Liver (tissue), 9 donors: Measurements from ENCODE around the gene CTAG1B. TPM values are rescaled to one million over a fixed set of nuclear protein-coding genes. Genes with fewer than 3 reads are reported as not detected.

ENCODE experiments used
- DNase-seq: peaks from one replicate; pipeline ENCODE4 v3.0.0-alpha.2; 2017; ENCODE audit warnings: low spot score
- H3K27ac ChIP-seq, 2 donors: one replicate each; pipeline ENCODE4 v1.7.0; 2013; ENCODE audit warnings: inconsistent platforms in 2 of 2, low read length in 2 of 2, control low read depth in 1 of 2, low read depth in 1 of 2, mild to moderate bottlenecking in 1 of 2
- H3K27me3 ChIP-seq, 4 donors: one replicate each; pipeline versions ENCODE4 v1.6.1 to v1.7.0; 2013; ENCODE audit warnings: low read length in 3 of 4, inconsistent platforms in 1 of 4, mild to moderate bottlenecking in 1 of 4, moderate library complexity in 1 of 4; ENCODE audit not compliant: control insufficient read depth in 4 of 4, insufficient read depth in 4 of 4
- H3K36me3 ChIP-seq, 4 donors: one replicate each; pipeline versions ENCODE4 v1.6.1 to v1.7.0; 2013; ENCODE audit warnings: low read length in 3 of 4, mild to moderate bottlenecking in 3 of 4, low read depth in 1 of 4, moderate library complexity in 1 of 4; ENCODE audit not compliant: control insufficient read depth in 4 of 4, insufficient read depth in 3 of 4
- H3K4me1 ChIP-seq, 4 donors: one replicate each; pipeline versions ENCODE4 v1.6.1 to v1.7.0; 2013; ENCODE audit warnings: low read length in 3 of 4, mild to moderate bottlenecking in 3 of 4, moderate library complexity in 1 of 4; ENCODE audit not compliant: control insufficient read depth in 4 of 4, insufficient read depth in 4 of 4
- H3K4me3 ChIP-seq, 3 donors: one replicate each; pipeline versions ENCODE4 v1.6.1 to v1.7.0; 2013; ENCODE audit warnings: low read length in 3 of 3, control low read depth in 1 of 3, low read depth in 1 of 3, mild to moderate bottlenecking in 1 of 3
- H3K9ac ChIP-seq, 2 donors: one replicate each; pipeline ENCODE4 v1.7.0; 2013; ENCODE audit warnings: low read length in 2 of 2, mild to moderate bottlenecking in 2 of 2, moderate library complexity in 2 of 2, control low read depth in 1 of 2, low read depth in 1 of 2
- H3K9me3 ChIP-seq, 4 donors: one replicate each; pipeline versions ENCODE4 v1.6.1 to v1.7.0; 2013; ENCODE audit warnings: low read length in 3 of 4; ENCODE audit not compliant: control insufficient read depth in 4 of 4
- ATF3 ChIP-seq: IDR thresholded peaks from 2 replicates; pipeline ENCODE4 v1.6.1; 2016; ENCODE audit warnings: antibody characterized with exemption
- CTCF ChIP-seq: fragments of 150-350 bp; IDR thresholded peaks from 2 replicates; pipeline ENCODE4 v1.5.1; 2017; ENCODE audit warnings: improper control_type of control experiment, low read depth, low read length; ENCODE audit not compliant: missing input control
- EGR1 ChIP-seq, 2 donors: IDR thresholded peaks; 2 replicates each; pipeline ENCODE4 v1.6.1; 2016 to 2018; ENCODE audit warnings: antibody characterized with exemption in 2 of 2, low read depth in 2 of 2
- FOXA1 ChIP-seq: IDR thresholded peaks from 2 replicates; pipeline ENCODE4 v1.6.1; 2016; ENCODE audit warnings: antibody characterized with exemption
- FOXA2 ChIP-seq: IDR thresholded peaks from 2 replicates; pipeline ENCODE4 v1.6.1; 2016; ENCODE audit warnings: antibody characterized with exemption
- GABPA ChIP-seq, 2 donors: IDR thresholded peaks in 1 of 2; conservative IDR thresholded peaks in 1 of 2; 2 replicates each; pipeline ENCODE4 v1.6.1; 2016; ENCODE audit warnings: antibody characterized with exemption in 2 of 2, mild to moderate bottlenecking in 1 of 2, moderate library complexity in 1 of 2
- HNF4A ChIP-seq, 2 donors: conservative IDR thresholded peaks; 2 replicates each; pipeline ENCODE4 v1.6.1; 2016; ENCODE audit warnings: antibody characterized with exemption in 2 of 2, mild to moderate bottlenecking in 2 of 2
- HNF4G ChIP-seq: IDR thresholded peaks from 2 replicates; pipeline ENCODE4 v1.6.1; 2016; ENCODE audit warnings: antibody characterized with exemption
- JUND ChIP-seq, 2 donors: IDR thresholded peaks; 2 replicates each; pipeline ENCODE4 v1.6.1; 2016; ENCODE audit warnings: antibody characterized with exemption in 2 of 2
- MAX ChIP-seq: IDR thresholded peaks from 2 replicates; pipeline ENCODE4 v1.6.1; 2016; ENCODE audit warnings: antibody characterized with exemption
- NR2F2 ChIP-seq: IDR thresholded peaks from 2 replicates; pipeline ENCODE4 v1.6.1; 2016; ENCODE audit warnings: antibody characterized with exemption
- RAD21 ChIP-seq, 2 donors: IDR thresholded peaks; 2 replicates each; pipeline ENCODE4 v1.6.1; 2016; ENCODE audit warnings: antibody characterized with exemption in 2 of 2, mild to moderate bottlenecking in 2 of 2
- REST ChIP-seq: IDR thresholded peaks from 2 replicates; pipeline ENCODE4 v1.6.1; 2016; ENCODE audit warnings: antibody characterized with exemption, mild to moderate bottlenecking
- RXRA ChIP-seq, 2 donors: IDR thresholded peaks; 2 replicates each; pipeline ENCODE4 v1.6.1; 2017 to 2018; ENCODE audit warnings: antibody characterized with exemption in 2 of 2, mild to moderate bottlenecking in 1 of 2
- SP1 ChIP-seq: IDR thresholded peaks from 2 replicates; pipeline ENCODE4 v1.6.1; 2018; ENCODE audit warnings: antibody characterized with exemption, mild to moderate bottlenecking
- TAF1 ChIP-seq: conservative IDR thresholded peaks from 2 replicates; pipeline ENCODE4 v1.6.1; 2016; ENCODE audit warnings: antibody characterized with exemption, mild to moderate bottlenecking
- YY1 ChIP-seq: IDR thresholded peaks from 2 replicates; pipeline ENCODE4 v1.6.1; 2016; ENCODE audit warnings: antibody characterized with exemption, mild to moderate bottlenecking
- ZBTB33 ChIP-seq: IDR thresholded peaks from 2 replicates; pipeline ENCODE4 v1.6.1; 2016; ENCODE audit warnings: antibody characterized with exemption
- WGBS: extraction: QIAGEN DNeasy Blood & Tissue Kit; methylation state at CpG from one replicate; pipeline ENCODE4 v1.1.7; 2013; 5-methylcytosine and 5-hydroxymethylcytosine counted together
- polyA plus RNA-seq, 2 donors: library from polyadenylated mRNA; stranded (reverse) in 1 of 2; unstranded in 1 of 2; fragments of 200-250 nt in 1 of 2; fragments of >200 nt in 1 of 2; fragmentation: Nextera tagmentation in 1 of 2; extraction: Ambion mirVana in 1 of 2; gene quantifications; one replicate each; pipeline versions ENCODE4 v1.2.1 to v1.2.3, GENCODE V29; 2013 to 2015
- total RNA-seq, 2 donors: library from RNA; depleted of rRNA; stranded (reverse); fragments of >200 nt; gene quantifications; one replicate each; pipeline ENCODE4 v1.2.3, GENCODE V29; 2014
- donor health status: healthy.
- donor health status: healthy.
- donor health status: healthy.
- donor health status: healthy.
- donor health status: healthy.

CTAG1B gene
- total and polyA plus RNA-seq, 4 donors: not detected

GRCh38 chrX:154658957-154659356, 39.9 kb upstream of the CTAG1B start:
- Histone ChIP-seq H3K4me1 (no peaks in the 10 kb centered on the region), H3K4me3 (no peak overlapping the region), H3K27ac (no peak overlapping the region), H3K36me3 (no peaks in the 10 kb centered on the region), H3K27me3 (no peaks in the 10 kb centered on the region), H3K9ac (no peak overlapping the region), H3K9me3 (peaks cover 0 to 4% (median 1%) of the 10 kb centered on the region in 4 donors)
- 93% methylated on average over 11 of the region's 11 CpGs for WGBS
- TF ChIP-seq FOXA2: no peak
- no peak for TF ChIP-seq EGR1 (IDR thresholded peaks at IDR 0.05; ENCODE audit: low read depth in 2 of 2)
- TF ChIP-seq ZBTB33: no peak
- no peak for TF ChIP-seq YY1
- no peak for TF ChIP-seq JUND (IDR thresholded peaks at IDR 0.05)
- no peak for TF ChIP-seq HNF4A (conservative IDR thresholded peaks at IDR 0.05)
- TF ChIP-seq FOXA1: no peak
- no peak for TF ChIP-seq RXRA (IDR thresholded peaks at IDR 0.05)
- TF ChIP-seq NR2F2: no peak
- TF ChIP-seq HNF4G: no peak
- TF ChIP-seq GABPA (IDR thresholded peaks at IDR 0.05 in 1 of 2, conservative IDR thresholded peaks at IDR 0.05 in 1 of 2): no peak
- TF ChIP-seq MAX: no peak
- no peak for TF ChIP-seq RAD21 (IDR thresholded peaks at IDR 0.05)
- no peak for TF ChIP-seq CTCF
- no peak for TF ChIP-seq ATF3
- no peak for TF ChIP-seq TAF1
- no peak for TF ChIP-seq SP1
- TF ChIP-seq REST: no peak
- no peak for DNase-seq

- 92% methylated on average over 12 of the region's 12 CpGs for WGBS
- H3K4me1 ChIP-seq: no peaks in the 10 kb centered on the region
- no peaks in the 10 kb centered on the region for H3K27me3 ChIP-seq
- DNase-seq: no peak
- TF ChIP-seq ZBTB33 (no peak), FOXA2 (no peak), MAX (no peak), HNF4A (conservative IDR thresholded peaks at IDR 0.05) (no peak), YY1 (no peak), RAD21 (IDR thresholded peaks at IDR 0.05) (no peak), REST (no peak), EGR1 (IDR thresholded peaks at IDR 0.05; ENCODE audit: low read depth in 2 of 2) (no peak), RXRA (IDR thresholded peaks at IDR 0.05) (no peak), SP1 (no peak), HNF4G (no peak), FOXA1 (no peak)
- H3K27ac ChIP-seq: no peak overlapping the region
- no peak overlapping the region for H3K9ac ChIP-seq
- peaks cover 0 to 4% (median 1%) of the 10 kb centered on the region in 4 donors for H3K9me3 ChIP-seq
- H3K36me3 ChIP-seq: no peaks in the 10 kb centered on the region
- H3K4me3 ChIP-seq: no peak overlapping the region
Measured at GRCh38 chrX:154658187-154658586, 39.1 kb upstream of the CTAG1B start.
